PC-3 (cell line): ENCODE results near the gene MITF. TPM values are rescaled to one million over a fixed set of nuclear protein-coding genes. Genes with fewer than 3 reads are reported as not detected.

ENCODE experiments used
- ATAC-seq: fragments of 200-7000 bp; cut with Tn5 transposase; 2 replicates; pipeline ENCODE4 v1.9.1; 2020; ENCODE audit warnings: mild to moderate bottlenecking, moderate library complexity
- BruUV-seq: library from RNA; stranded (reverse); fragments of 400-500 nt; replicated peaks from 2 replicates; lab custom pipeline; 2021; lab: Mats Ljungman, UMichigan
- CTCF ChIA-PET: fragments of 300-600 bp; sonication (Branson Sonifier 250); formaldehyde crosslinking; loops from one replicate; lab custom pipeline; 2022; ENCODE audit warnings: antibody characterized with exemption; lab: Charles Lee
- POLR2A ChIA-PET: fragments of 300-600 bp; sonication (Branson Sonifier 250); formaldehyde crosslinking; loops from one replicate; lab custom pipeline; 2022; ENCODE audit warnings: antibody characterized with exemption; ENCODE audit not compliant: unreplicated experiment; lab: Charles Lee
- DNase-seq: peaks from one replicate; pipeline ENCODE4 v3.0.0-alpha.2; 2015
- H2AFZ ChIP-seq: fragments of 300-600 bp; sonication (generic); 2 replicates; pipeline ENCODE4 v1.6.0; 2016; ENCODE audit warnings: antibody characterized with exemption, low read length
- H3F3A ChIP-seq: fragments of 300-600 bp; sonication (generic); one replicate; pipeline ENCODE4 v1.6.0; 2017; ENCODE audit warnings: antibody characterized with exemption, low read length, control low read depth, mild to moderate bottlenecking; ENCODE audit not compliant: unreplicated experiment
- H3K27ac ChIP-seq: fragments of 300-600 bp; sonication (generic); 2 replicates; pipeline ENCODE4 v1.5.1; 2016; ENCODE audit warnings: mild to moderate bottlenecking, low read length
- H3K27me3 ChIP-seq: fragments of 300-600 bp; sonication (generic); 2 replicates; pipeline ENCODE4 v1.6.1; 2016; ENCODE audit warnings: low read length, mixed read lengths
- H3K36me3 ChIP-seq: fragments of 300-600 bp; sonication (generic); 2 replicates; pipeline ENCODE4 v1.6.1; 2016; ENCODE audit warnings: low read depth, mixed run types, low read length, mixed read lengths
- H3K4me1 ChIP-seq: fragments of 300-600 bp; sonication (generic); 2 replicates; pipeline ENCODE4 v1.5.1; 2016; ENCODE audit warnings: low read length; ENCODE audit not compliant: insufficient read depth
- H3K4me2 ChIP-seq: fragments of 300-600 bp; sonication (generic); 2 replicates; pipeline ENCODE4 v1.6.0; 2016; ENCODE audit warnings: low read length
- H3K4me3 ChIP-seq: fragments of 300-600 bp; sonication (generic); 2 replicates; pipeline ENCODE4 v1.5.1; 2016; ENCODE audit warnings: mild to moderate bottlenecking, low read length, mixed read lengths
- H3K79me2 ChIP-seq: fragments of 300-600 bp; sonication (generic); 2 replicates; pipeline ENCODE4 v1.6.1; 2017; ENCODE audit warnings: low read length, mixed read lengths
- H3K9ac ChIP-seq: fragments of 300-600 bp; sonication (generic); 2 replicates; pipeline ENCODE4 v1.6.0; 2016; ENCODE audit warnings: mild to moderate bottlenecking, low read length
- H3K9me2 ChIP-seq: fragments of 300-600 bp; sonication (generic); replicated peaks from 2 replicates; pipeline ENCODE4 v1.6.1; 2016; ENCODE audit warnings: mixed run types, low read length, mixed read lengths
- H3K9me3 ChIP-seq: fragments of 300-600 bp; sonication (generic); 2 replicates; pipeline ENCODE4 v1.6.1; 2016; ENCODE audit warnings: low read length, mixed read lengths
- H4K20me1 ChIP-seq: fragments of 300-600 bp; sonication (generic); 2 replicates; pipeline ENCODE4 v1.6.1; 2016; ENCODE audit warnings: low read length, mixed read lengths
- EZH2 ChIP-seq: fragments of 300-600 bp; sonication (generic); IDR thresholded peaks from one replicate; pipeline ENCODE4 v1.6.1; 2017; ENCODE audit warnings: antibody characterized with exemption, mild to moderate bottlenecking, low read length; ENCODE audit not compliant: unreplicated experiment
- EZH2phosphoT487 ChIP-seq: fragments of 300-600 bp; sonication (generic); IDR thresholded peaks from 2 replicates; pipeline ENCODE4 v1.6.1; 2018; ENCODE audit warnings: mild to moderate bottlenecking, antibody characterized with exemption, low read length, borderline replicate concordance
- intact Hi-C: fragments of 100-400 bp; cut with micrococcal nuclease; formaldehyde crosslinking; loops from 2 replicates; pipeline ENCODE4 v1.9.0; 2023
- total RNA-seq: library from RNA; depleted of rRNA; stranded (reverse); fragments of >200 nt; gene quantifications from 2 replicates; pipeline ENCODE4 v1.2.3, GENCODE V29; 2014
- TF ChIP-seq, protein P1 (sequence below): fragments of 300-600 bp; sonication (generic); conservative IDR thresholded peaks from 2 replicates; pipeline ENCODE4 v1.5.1; 2017; ENCODE audit warnings: antibody characterized with exemption, low read depth, mild to moderate bottlenecking, low read length

Gene MITF
- total RNA-seq, 1 experiment from 2014 or later: 7.6 TPM

- H3K4me2 ChIP-seq: no peak overlapping the region
- no peak overlapping the region for H3K4me3 ChIP-seq
- no peaks in the 10 kb centered on the region for H3K9me2 ChIP-seq
- no peaks in the 10 kb centered on the region for H4K20me1 ChIP-seq
- ChIA-PET POLR2A (no interaction called here), CTCF (no interaction called here)
- no peaks in the 10 kb centered on the region for H3F3A ChIP-seq
- no peak overlapping the region for H2AFZ ChIP-seq
- H3K27ac ChIP-seq: no peak overlapping the region
- TF ChIP-seq, protein P1, sequence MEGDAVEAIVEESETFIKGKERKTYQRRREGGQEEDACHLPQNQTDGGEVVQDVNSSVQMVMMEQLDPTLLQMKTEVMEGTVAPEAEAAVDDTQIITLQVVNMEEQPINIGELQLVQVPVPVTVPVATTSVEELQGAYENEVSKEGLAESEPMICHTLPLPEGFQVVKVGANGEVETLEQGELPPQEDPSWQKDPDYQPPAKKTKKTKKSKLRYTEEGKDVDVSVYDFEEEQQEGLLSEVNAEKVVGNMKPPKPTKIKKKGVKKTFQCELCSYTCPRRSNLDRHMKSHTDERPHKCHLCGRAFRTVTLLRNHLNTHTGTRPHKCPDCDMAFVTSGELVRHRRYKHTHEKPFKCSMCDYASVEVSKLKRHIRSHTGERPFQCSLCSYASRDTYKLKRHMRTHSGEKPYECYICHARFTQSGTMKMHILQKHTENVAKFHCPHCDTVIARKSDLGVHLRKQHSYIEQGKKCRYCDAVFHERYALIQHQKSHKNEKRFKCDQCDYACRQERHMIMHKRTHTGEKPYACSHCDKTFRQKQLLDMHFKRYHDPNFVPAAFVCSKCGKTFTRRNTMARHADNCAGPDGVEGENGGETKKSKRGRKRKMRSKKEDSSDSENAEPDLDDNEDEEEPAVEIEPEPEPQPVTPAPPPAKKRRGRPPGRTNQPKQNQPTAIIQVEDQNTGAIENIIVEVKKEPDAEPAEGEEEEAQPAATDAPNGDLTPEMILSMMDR: no peak
- no peak for TF ChIP-seq EZH2phosphoT487
- TF ChIP-seq EZH2: no peak
- no TSS peak for BruUV-seq
- no peak overlapping the region for H3K9ac ChIP-seq
- intact Hi-C loops: no loop called here
- ATAC-seq (peak; percentile 29; the same call in 1 of the 2 replicates), DNase-seq (no peak)
- H3K27me3 ChIP-seq: no peaks in the 10 kb centered on the region
- no peaks in the 10 kb centered on the region for H3K79me2 ChIP-seq
- H3K36me3 ChIP-seq: no peaks in the 10 kb centered on the region
- no peaks in the 10 kb centered on the region for H3K9me3 ChIP-seq
- H3K4me1 ChIP-seq: no peaks in the 10 kb centered on the region
Measured at GRCh38 chr3:70011582-70011981, 272.3 kb downstream of the MITF start.
